ENCODE measurements around the gene LDLRAP1.

Gene LDLRAP1

DNA sequence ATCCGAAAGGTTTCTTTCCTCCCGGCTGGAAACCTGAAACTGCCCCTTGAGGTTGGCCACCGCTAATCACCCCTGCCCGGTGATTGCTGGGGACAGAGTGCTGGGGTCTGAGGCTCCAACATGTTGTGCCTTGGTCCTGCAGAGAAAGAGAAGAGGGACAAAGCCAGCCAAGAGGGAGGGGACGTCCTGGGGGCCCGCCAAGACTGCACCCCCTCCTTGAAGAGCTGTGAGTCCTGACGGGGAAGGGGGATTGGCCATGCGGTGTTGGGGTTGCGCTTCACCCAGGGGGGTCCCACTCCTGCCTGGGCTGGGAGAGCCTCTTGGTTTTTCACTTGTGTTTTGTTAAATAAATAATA, 19.5 kb downstream of the LDLRAP1 start:
- DNase-seq (ENCODE audit: low read depth): no peak

DNA sequence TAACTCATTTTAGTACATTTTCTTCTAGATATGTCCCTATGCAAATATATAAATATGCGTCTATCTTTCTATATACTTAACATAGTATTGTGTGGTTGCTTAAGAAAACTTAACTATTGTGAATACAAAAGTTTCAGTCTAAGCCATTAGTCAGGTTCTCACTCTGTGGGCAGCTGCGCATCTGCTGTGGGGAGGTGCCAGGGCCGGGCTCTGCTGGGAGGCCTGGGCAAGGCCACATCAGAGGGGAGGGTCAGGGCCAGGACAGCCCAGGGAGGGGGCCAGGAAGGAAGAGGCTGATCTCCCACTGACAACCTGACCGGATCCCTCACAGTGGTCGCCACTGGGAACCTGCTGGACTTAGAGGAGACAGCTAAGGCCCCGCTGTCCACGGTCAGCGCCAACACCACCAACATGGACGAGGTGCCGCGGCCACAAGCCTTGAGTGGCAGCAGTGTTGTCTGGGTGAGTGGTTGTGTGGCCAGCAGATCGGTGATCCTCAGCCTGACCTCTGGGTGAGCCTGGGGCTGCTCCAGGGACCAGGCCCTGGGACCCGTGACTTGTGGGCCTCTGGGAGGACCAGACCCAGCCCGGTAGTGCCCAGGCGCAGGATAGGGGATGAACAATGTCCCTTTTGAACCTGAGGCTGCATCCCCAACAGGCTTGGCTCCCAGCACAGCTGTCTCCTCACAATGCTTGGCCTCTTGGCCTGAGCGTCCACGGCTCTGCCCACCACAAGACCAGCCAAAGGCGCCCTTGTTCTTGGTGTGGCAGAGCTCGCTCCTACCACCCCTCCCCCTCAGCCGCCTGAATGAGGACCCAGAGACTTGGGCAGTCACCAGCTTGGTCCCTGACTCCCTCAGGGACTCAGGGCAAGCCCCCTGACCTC, 20.2 kb downstream of the LDLRAP1 start:
- DNase-seq (ENCODE audit: low read depth): no peak

DNA sequence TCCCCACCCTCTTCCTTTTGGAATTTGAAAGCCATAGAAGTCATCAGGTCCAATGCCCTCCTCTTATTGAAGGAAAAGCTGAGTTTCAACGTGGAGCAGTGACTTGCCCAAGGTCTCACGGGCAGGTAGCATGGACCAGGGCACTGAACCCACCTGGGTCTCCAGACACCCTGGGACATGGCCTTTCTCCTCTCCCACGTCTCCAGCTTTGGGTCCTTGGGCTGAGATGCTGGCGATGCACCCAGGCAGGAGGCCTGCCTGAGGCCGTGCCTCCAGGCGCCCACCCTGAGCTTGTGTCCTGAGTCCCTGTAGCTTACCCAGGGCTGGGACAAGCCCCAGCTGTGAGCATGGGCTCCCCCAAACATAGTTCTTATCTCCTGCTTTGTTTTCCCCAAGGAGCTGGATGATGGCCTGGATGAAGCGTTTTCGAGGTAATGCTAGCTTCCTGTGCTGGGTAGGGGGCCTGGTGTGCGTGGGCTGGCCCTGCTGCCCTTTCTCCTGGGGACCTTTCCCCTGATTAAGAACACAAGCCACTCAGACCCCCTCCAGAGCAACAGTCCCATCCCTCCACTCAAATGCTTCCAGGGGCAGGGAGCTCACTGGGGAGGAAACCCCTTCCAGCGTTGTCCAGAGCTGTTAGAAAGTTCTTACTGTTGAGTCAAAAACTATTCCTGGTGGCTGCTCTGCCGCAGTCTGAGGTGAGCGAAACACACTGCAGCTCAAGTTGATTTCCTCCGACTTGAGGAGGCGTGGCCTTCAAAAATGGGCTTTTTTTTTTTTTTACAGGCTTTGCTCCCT, 21.6 kb downstream of the LDLRAP1 start:
- no peak for DNase-seq (ENCODE audit: low read depth)

DNA sequence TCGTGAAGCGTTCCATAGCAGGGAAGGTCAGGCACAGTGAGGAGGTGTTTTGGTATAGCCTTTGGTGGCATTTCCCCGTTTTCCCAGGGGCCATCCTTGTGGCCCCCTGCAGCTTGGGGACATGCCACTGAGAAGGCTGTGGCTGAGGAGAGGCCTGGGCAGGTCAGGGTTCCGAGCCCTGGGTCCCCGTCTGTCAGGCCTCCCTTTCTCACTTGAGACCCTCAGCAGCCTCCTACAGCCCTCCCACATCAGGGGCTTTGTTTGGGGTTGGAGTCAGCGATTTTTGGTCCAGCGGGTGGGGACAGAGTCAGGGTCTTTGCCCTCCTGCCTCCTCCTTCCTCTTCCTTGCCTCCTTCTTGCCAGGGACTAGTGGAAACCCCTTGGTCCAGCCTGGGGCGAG, 22.2 kb downstream of the LDLRAP1 start:
- DNase-seq (ENCODE audit: low read depth): no peak

DNA sequence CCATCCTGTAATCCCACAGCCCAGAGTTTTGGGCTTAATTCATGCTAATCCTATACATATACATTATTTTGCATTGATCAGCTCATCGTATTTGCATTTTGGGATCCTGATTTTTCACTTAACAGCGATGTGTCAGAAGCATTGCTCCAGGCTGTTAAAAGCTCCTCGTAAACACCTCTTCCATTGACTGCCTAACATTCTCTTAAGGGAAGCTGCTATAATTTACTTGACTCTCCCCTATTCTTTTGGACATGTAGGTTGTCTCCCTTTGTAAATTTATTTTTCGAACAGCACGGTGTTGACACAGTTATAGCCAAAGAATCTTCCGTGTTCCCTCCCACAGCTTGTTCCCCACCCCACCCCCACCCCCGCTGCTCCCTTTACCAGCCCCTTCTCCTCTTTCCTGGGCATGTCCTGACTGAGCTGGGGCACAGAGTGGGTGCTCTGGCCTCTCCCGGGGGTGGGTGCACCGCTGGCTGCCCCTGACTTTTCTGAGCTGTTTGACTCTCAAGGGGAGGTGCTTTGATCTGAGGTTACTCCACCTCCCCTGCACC, 22.8 kb downstream of the LDLRAP1 start:
- no peak for DNase-seq (ENCODE audit: low read depth)

DNA sequence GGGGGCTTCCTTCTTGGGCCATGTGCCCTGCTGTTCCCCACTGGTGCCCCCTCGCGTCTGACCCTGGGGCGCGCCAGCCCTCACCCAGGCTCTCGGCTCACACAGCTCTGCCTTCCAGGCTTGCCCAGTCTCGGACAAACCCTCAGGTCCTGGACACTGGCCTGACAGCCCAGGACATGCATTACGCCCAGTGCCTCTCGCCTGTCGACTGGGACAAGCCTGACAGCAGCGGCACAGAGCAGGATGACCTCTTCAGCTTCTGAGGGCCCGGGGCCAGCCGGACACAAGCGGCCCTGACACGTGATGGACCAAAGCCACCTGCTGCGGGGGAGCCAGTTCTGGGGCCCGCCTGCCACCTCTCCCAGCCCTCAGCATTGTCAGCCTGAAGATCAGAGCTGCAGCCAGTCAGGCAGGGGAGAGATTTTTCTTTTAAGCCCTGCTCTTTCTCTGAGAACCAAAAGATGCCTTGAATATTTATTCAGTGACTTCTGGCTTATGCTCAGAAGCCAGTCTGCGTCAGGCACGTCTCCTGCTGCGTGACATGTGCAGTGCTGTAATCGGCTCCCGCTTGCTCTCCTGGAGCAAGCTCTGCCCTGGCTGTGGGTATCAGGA, 23.4 kb downstream of the LDLRAP1 start:
- DNase-seq (ENCODE audit: low read depth): peak; percentile 40

- no peak for DNase-seq (ENCODE audit: low read depth)
Observed at GRCh38 chr1:25567710-25568089, 24.3 kb downstream of the LDLRAP1 start.

- no peak for DNase-seq (ENCODE audit: low read depth)
Observed at GRCh38 chr1:25568090-25568833, 24.9 kb downstream of the LDLRAP1 start.

DNA sequence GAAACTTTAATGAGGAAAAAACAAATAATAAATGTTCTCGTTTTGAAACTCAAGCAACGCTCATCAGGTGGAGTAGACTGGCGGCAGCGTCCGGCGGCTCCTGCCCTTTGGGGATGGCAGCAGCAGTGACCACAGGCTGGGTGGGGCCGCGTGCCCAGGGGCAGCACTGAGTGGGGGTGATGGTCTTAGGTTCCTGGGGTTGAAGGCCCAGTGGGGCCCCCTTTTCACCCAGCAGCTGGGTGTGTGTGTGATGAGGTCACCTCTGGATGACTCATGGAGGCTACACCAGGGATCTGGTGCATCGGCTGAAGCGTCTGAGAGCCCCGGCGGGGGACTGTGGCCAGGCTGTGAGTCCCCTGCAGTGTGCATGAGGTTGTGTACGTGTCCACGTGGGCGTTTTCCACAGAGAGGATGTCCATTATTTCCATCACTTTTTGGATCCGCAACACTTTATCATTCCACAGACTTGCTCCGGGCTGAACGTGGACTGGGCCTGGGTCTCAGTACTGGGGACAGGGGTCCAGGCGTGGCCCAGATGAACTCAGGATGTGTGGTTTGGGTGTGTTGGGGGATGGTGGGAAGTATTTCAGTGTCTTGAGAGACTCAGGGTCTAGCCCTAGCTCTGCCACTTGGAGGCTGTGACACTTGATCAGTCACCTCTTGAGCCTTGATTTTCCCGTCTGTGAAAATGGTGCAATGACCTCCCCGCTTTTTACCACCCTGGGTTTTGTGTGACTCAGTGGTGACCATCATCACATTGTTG, 25.6 kb downstream of the LDLRAP1 start:
- no peak for DNase-seq (ENCODE audit: low read depth)

DNA sequence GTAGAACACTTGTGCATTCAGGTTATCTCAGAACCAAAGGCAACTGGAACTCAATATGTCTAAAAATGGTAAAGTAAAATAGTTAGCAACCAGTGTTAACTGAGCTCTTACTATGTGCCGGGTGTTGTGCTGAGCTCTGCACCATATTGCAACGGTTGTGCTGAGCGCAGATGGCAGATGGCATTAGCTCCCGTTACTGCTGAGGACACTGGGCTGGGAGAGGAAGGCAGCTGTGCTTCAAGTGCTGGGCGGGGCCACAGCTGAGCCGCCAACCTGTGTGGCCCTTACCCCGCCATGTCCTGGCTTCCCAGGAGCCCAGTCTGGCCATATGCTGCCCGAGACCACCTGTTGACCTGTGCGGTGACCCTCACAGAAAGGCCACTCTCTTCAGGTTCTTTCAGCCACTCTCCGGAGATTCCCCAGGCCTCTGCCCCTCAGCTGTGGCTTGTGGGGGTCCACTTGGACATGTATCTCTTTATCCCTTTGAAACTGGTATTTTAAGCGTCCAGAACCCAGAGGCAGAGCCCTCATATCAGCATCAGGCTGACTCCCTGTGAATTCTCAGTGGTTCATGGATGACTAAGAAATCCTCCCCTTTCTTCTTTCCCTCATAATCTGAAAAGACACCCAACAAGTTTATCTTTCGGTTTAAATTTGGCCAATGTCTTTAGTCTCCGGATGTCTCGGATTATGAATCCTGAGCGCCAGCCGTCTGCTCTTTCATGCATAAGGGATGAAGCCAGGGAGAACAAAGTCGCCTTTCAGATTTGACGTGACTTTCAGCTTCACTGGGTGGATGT, 26.4 kb downstream of the LDLRAP1 start:
- no peak for DNase-seq (ENCODE audit: low read depth)

DNA sequence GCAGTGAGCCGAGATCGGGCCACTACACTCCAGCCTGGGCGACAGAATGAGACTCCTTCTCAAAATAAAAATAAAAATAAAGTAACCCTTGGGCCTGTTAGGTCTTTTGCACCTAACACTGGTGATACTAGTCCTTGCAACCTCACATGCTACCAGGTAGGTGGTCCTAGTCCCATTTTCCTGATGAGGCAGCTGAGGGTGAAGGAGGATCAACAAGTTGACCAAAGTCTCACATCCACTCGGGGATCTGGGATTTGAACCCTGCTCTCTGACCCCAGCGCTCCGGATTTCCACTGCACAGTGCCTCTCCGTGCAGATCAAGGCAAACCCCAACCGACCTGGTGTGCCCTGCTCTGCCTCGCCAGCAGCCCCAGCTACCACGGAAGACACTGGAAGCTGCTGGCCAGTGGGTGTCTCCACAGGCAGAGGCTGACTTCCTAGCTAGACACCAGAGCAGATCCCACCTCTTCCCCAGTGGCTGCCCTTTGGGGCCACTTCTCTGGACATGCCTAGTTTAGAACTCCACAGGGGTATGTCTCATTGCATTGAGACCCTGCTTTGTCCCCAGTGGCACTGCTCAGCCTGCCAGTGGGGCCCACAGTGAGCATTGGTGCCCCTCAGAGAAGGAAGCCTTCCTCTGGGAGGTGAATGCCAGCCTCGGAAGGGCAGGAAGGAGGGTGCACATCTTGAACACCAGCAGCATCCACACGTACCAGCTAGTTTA, 27.6 kb downstream of the LDLRAP1 start:
- DNase-seq (ENCODE audit: low read depth): no peak

DNA sequence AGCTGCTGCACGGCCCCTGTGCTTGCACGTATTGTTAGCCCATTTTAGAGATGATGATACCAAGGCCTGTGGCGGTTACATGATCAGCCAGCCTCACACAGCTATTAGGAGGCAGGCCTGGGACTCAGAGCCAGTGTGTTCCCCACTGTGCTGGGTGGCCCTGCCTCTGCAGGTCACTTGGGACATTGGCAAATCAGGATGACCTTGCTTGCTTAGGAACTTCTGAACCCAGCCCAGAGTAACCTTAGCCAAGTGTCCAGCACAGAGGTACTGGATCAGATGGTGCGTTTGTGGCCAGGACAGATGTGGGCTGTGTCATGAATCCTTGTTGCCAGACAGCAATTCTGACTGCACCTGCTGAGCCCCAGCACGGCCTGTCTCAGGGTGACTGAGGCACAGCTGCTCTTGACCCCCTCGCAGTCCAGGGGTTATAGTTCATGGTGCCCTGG, 28.1 kb downstream of the LDLRAP1 start:
- DNase-seq (ENCODE audit: low read depth): no peak

DNA sequence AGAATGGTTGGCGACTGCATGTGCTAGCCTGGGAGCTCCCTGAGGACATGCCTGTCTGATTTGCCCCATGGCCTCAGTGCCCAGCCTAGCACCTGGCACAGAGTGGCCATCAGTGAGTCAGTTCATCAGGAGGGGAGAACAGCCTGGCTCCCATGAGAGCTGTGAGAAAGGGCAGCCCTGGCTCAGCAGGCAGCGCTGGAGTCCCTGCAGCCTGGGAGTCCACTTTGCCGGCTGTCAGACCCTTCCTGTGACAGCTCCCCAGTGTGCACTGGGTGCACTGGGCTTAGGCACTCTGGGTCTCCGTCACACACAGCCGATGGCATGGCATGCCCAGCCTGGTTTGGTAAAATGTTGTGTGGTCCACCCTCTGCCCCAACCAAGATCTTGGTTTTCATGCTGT, 28.7 kb downstream of the LDLRAP1 start:
- DNase-seq (ENCODE audit: low read depth): no peak

DNA sequence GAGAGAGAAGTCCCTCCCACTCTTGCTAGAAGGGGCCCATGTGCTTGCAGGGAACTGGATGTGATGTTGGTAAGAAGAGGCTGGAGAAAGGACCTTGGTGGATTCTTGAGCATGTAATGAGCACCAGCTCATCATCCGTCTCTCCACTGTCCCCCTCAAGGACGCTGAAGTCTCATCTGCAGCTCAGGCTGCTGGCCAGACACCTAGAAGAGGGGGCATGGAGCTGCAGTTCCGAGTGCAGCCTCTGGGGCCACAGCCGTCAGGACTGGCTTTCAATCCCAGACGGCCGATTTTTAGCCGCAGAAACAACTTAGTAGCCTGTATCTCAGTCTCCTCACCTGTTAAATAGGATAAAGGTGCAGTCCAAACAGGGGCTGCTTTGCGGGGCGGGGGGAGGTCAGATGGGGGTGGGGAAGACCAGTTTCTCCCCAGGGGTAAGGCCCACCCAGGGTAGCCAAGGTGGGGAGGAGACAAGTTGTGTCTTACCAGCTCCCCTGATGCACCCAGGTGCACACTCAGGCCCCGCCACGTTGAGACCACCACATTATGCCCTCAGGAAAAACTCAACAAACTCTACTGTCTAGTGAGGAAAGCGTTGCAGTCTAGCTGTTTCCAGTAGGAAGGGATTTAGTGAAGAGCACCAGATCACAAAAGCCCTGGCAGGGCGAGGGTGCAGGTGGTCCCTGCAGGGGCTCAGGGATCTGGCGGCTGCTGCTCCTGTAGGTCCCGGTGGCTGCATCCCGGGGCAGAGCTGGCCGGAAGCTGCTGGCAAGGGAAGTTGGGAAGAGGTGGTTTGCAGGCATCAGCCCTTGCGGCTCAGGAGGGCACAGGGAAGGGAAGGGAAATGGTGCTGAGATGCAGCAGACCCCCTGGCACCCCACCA, 29.5 kb downstream of the LDLRAP1 start:
- DNase-seq (ENCODE audit: low read depth): peak; percentile 26

DNA sequence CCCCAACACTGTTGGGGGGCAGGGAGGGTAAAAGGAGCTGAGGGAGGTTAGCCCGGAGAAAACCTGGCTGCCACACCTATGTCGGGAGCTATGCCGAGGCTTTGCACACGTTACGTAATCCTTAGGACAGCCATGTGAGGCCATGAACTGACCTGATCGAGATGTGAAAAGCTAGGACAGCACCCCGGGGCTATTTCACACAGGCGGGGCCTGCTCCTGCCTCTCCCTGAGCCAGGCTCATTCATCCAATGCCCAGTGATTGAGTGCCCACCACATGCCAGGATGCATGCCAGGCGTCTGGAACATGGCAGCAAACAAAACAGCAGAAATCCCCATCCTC, 30.2 kb downstream of the LDLRAP1 start:
- no peak for DNase-seq (ENCODE audit: low read depth)

DNA sequence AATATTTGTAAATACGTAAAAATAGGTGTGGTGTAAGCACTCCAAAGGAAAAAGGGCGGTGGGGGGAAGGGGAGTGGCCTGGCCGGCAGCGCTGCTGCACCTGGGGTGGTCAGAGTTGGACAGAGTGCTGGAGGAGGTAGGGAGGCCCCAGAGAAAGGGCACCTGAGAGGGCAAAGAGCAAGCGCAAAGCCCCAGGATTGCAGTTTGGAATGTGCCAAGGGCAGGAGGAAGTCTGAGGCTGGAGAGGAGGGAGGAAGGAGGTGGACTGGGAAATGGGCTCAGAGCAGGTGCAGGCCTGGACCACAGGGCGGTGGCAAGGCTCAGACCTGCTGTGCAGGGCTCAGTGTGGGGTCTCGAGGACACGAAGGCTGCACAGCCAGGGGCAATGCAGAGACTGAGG, 30.6 kb downstream of the LDLRAP1 start:
- DNase-seq (ENCODE audit: low read depth): no peak

- DNase-seq (ENCODE audit: low read depth): no peak
Observed at GRCh38 chr1:25575191-25575590, 31.8 kb downstream of the LDLRAP1 start.

- no peak for DNase-seq (ENCODE audit: low read depth)
Observed at GRCh38 chr1:25576459-25577133, 33.2 kb downstream of the LDLRAP1 start.

Measured in activated gamma-delta T cell treated with anti-CD3 and anti-CD28 coated beads, Interleukin-2, amount 50 U/mL, for 16 hours (primary cell).